K562 (cell line): Measurements from ENCODE around the gene RAVER2.

Experiments
- KAT7 ChIP-seq: sonication (generic); formaldehyde crosslinking; IDR thresholded peaks from 2 replicates; pipeline ENCODE4 v1.8.0; 2022; ENCODE audit warnings: missing genetic modification reagents, mild to moderate bottlenecking, borderline replicate concordance
- MTA3 ChIP-seq: fragments of 450-650 bp; formaldehyde crosslinking; IDR thresholded peaks from 2 replicates; pipeline ENCODE4 v1.6.1; 2017; ENCODE audit warnings: mild to moderate bottlenecking, borderline replicate concordance
- POLR2A ChIP-seq: fragments of 450-650 bp; conservative IDR thresholded peaks from 2 replicates; pipeline ENCODE4 v1.6.1; 2016
- TF ChIP-seq, protein P1 (sequence below), 3 experiments: IDR thresholded peaks in 2 of 3; conservative IDR thresholded peaks in 1 of 3; 2 replicates each; pipeline ENCODE4 v1.5.1; 2011 to 2012; ENCODE audit warnings: low read length in 3 of 3, mild to moderate bottlenecking in 3 of 3, control low read depth in 2 of 3, improper control_type of control experiment in 1 of 3, inconsistent platforms in 1 of 3, low read depth in 1 of 3, mixed read lengths in 1 of 3, moderate library complexity in 1 of 3; ENCODE audit not compliant: insufficient read depth in 2 of 3
- TF ChIP-seq, protein P2 (sequence below), 2 experiments: fragments of 450-650 bp; formaldehyde crosslinking in 1 of 2; IDR thresholded peaks; 2 replicates each; pipeline versions ENCODE4 v1.4.0 to v1.6.1; 2014 to 2020; ENCODE audit warnings: mild to moderate bottlenecking in 2 of 2, borderline replicate concordance in 1 of 2, low read depth in 1 of 2

DNA sequence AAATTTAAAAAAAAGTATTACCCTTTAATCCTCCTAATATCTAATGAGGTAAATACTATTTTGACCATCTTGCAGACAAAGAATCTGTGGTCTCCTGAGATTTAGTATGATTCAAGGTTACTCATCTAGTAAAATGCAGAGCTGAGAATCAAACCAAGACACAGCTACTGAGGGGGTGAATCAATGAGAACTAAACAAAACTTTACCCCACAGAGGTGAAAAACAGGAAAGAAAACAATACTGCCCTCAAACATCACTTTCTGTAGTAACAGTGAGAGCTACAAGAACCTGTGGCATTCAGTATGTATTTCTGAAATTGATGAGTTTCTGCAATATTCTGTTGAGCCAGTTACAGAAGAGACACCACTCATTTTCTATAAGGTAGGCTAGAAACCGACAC is 136.4 kb downstream of the RAVER2 start:
- no peak for TF ChIP-seq KAT7 (CRISPR knock-in tag)
- TF ChIP-seq, protein P1, sequence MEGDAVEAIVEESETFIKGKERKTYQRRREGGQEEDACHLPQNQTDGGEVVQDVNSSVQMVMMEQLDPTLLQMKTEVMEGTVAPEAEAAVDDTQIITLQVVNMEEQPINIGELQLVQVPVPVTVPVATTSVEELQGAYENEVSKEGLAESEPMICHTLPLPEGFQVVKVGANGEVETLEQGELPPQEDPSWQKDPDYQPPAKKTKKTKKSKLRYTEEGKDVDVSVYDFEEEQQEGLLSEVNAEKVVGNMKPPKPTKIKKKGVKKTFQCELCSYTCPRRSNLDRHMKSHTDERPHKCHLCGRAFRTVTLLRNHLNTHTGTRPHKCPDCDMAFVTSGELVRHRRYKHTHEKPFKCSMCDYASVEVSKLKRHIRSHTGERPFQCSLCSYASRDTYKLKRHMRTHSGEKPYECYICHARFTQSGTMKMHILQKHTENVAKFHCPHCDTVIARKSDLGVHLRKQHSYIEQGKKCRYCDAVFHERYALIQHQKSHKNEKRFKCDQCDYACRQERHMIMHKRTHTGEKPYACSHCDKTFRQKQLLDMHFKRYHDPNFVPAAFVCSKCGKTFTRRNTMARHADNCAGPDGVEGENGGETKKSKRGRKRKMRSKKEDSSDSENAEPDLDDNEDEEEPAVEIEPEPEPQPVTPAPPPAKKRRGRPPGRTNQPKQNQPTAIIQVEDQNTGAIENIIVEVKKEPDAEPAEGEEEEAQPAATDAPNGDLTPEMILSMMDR (IDR thresholded peaks at IDR 0.05 in 2 of 3, conservative IDR thresholded peaks at IDR 0.05 in 1 of 3; ENCODE audit: insufficient read depth in 2 of 3, low read depth in 1 of 3, low read length in 3 of 3), result no peak
- TF ChIP-seq, protein P2, sequence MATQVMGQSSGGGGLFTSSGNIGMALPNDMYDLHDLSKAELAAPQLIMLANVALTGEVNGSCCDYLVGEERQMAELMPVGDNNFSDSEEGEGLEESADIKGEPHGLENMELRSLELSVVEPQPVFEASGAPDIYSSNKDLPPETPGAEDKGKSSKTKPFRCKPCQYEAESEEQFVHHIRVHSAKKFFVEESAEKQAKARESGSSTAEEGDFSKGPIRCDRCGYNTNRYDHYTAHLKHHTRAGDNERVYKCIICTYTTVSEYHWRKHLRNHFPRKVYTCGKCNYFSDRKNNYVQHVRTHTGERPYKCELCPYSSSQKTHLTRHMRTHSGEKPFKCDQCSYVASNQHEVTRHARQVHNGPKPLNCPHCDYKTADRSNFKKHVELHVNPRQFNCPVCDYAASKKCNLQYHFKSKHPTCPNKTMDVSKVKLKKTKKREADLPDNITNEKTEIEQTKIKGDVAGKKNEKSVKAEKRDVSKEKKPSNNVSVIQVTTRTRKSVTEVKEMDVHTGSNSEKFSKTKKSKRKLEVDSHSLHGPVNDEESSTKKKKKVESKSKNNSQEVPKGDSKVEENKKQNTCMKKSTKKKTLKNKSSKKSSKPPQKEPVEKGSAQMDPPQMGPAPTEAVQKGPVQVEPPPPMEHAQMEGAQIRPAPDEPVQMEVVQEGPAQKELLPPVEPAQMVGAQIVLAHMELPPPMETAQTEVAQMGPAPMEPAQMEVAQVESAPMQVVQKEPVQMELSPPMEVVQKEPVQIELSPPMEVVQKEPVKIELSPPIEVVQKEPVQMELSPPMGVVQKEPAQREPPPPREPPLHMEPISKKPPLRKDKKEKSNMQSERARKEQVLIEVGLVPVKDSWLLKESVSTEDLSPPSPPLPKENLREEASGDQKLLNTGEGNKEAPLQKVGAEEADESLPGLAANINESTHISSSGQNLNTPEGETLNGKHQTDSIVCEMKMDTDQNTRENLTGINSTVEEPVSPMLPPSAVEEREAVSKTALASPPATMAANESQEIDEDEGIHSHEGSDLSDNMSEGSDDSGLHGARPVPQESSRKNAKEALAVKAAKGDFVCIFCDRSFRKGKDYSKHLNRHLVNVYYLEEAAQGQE (IDR thresholded peaks at IDR 0.05; ENCODE audit: borderline replicate concordance), result no peak
- TF ChIP-seq, protein P2 (CRISPR knock-in tag; IDR thresholded peaks at IDR 0.05; ENCODE audit: low read depth), result no peak
- TF ChIP-seq MTA3, result no peak
- no peak for TF ChIP-seq POLR2A
